Measurements from ENCODE around the gene MIF4GD.

Gene MIF4GD

DNA sequence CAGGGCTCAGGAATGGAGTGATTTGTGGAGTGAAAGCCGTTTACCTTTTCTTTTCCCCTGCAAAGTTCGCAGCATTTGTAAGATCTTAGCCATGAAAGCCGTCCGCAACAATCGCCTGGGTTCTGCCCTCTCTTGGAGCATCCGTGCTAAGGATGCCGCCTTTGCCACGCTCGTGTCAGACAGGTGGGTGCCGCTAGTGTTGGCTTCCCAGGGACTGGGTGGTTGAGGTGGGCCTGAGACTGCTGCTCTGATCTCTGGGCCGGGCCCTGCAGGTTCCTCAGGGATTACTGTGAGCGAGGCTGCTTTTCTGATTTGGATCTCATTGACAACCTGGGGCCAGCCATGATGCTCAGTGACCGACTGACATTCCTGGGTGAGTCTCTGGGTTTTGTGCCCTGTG, 38.2 kb downstream of the MIF4GD start:
- DNase-seq (ENCODE audit: low read depth in 3 of 3), result no peak

GRCh38 chr17:75231741-75232464, 39.1 kb downstream of the MIF4GD start:
- no peak for DNase-seq (ENCODE audit: low read depth in 3 of 3)

- DNase-seq (ENCODE audit: low read depth in 3 of 3), result no peak
Measured at GRCh38 chr17:75231071-75231470, 40.0 kb downstream of the MIF4GD start.

- no peak for DNase-seq (ENCODE audit: low read depth in 3 of 3)
Measured at GRCh38 chr17:75228847-75229246, 42.2 kb downstream of the MIF4GD start.

DNA sequence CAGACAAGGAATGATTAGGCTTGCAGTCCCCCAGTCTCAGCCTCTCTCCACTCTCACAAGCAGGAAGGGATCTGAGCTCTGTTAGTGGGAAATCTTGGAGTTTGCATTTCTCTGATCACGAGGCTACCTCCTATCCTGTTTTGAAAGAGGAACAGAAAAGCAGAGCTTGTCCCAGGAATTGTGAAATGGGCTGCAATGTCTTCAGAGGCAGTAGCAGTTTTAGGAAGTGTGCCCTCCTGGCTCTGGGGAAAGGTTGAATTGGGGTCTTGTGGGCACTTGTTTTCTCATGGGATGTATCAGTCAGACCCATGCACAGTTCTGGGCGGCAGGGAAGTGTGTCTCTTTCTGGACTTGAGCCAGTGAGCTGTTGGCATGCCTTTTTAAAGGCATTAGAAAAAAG, 42.7 kb downstream of the MIF4GD start:
- DNase-seq (ENCODE audit: low read depth in 3 of 3), result no peak

GRCh38 chr17:75227729-75228128, 43.3 kb downstream of the MIF4GD start:
- DNase-seq (ENCODE audit: low read depth in 3 of 3), result no peak

GRCh38 chr17:75225016-75225415, 46.0 kb downstream of the MIF4GD start:
- no peak for DNase-seq (ENCODE audit: low read depth in 3 of 3)

GRCh38 chr17:75219815-75220214, 51.2 kb downstream of the MIF4GD start:
- no peak for DNase-seq (ENCODE audit: low read depth in 3 of 3)

- DNase-seq (ENCODE audit: low read depth in 3 of 3), result no peak
Measured at GRCh38 chr17:75218131-75218530, 52.9 kb downstream of the MIF4GD start.
